ENCODE measurements around the gene GGA3.

GRCh38 chr17:75241143-75241430 lies 20.3 kb downstream of the GGA3 start:
- TF ChIP-seq POLR2A (IDR thresholded peaks at IDR 0.05) (no peak), CTCF (IDR thresholded peaks at IDR 0.05) (no peak), POLR2AphosphoS5 (IDR thresholded peaks at IDR 0.05) (no peak)

Data from stomach (tissue), 4 donors.